ENCODE results near the gene OMA1.
"Not testable (repeated sequence)": the region's sequence is repeated elsewhere in the genome, so short reads cannot be mapped to it uniquely, and the experiment has no call there.

The OMA1 gene

DNA sequence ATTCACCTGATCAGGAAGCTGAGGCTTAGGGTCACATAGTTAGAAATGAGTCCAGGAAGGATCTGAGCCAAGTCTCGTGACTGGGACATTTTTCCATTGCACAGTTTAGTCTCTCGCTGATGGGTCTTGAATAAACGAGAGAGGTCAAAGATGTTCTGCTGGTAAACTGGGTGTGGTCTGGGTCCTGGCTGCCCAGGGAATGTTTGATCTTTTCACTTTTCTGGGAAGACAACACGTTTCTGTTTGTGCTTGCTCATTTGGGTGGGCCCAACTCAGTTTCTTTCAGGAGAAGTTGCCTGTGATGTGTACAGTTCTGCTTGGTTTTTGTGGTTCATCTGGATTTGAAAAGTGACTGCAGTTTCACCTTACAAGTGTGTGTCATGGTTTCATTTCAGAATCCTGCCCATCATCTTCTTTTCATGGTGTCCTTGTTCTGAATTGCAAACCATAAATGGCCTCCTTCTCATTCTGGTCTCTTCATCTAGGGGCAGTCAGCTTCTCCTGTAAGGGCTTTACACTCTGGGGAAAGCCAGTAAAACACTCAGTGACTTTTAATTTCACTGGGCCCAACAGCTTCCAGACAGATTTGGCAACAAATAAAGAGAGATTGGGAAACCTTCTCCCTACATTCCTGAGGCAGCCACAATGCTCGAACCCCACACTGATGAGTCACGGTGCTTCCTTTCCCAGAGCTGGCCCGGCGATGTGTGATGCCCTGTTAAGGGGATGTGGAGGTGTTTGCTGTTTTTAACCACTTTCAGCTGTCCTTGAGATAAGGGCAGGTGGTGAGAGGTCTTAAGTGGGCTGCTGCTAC lies 37.8 kb upstream of the OMA1 start:
- Histone ChIP-seq H3K27ac (ENCODE audit: low read depth, low read length, poor library complexity, severe bottlenecking) (no peak overlapping the region), H3K27me3 (ENCODE audit: insufficient read depth, low read length) (no peaks in the 10 kb centered on the region), H3K4me1 (ENCODE audit: insufficient read depth, low read length, severe bottlenecking) (no peaks in the 10 kb centered on the region), H3K9me2 (ENCODE audit: low read depth, low read length) (no peaks in the 10 kb centered on the region), H4K20me1 (ENCODE audit: insufficient read depth, low read length) (no peaks in the 10 kb centered on the region), H3K4me3 (ENCODE audit: low read depth, low read length, poor library complexity, severe bottlenecking) (no peak overlapping the region), H3K36me3 (ENCODE audit: insufficient read depth, low read length) (no peaks in the 10 kb centered on the region), H3K79me2 (ENCODE audit: insufficient read depth, low read length) (no peaks in the 10 kb centered on the region), H2AFZ (ENCODE audit: low read length) (no peak overlapping the region), H3F3A (ENCODE audit: insufficient read depth, low read length) (no peaks in the 10 kb centered on the region), H3K4me2 (ENCODE audit: low read length) (no peak overlapping the region), H3K9ac (ENCODE audit: low read length) (no peak overlapping the region), H3K9me3 (ENCODE audit: low read length) (no peaks in the 10 kb centered on the region)
- no peak for TF ChIP-seq EZH2 (IDR thresholded peaks at IDR 0.05; ENCODE audit: borderline replicate concordance, low read length)
- TF ChIP-seq, protein P1, sequence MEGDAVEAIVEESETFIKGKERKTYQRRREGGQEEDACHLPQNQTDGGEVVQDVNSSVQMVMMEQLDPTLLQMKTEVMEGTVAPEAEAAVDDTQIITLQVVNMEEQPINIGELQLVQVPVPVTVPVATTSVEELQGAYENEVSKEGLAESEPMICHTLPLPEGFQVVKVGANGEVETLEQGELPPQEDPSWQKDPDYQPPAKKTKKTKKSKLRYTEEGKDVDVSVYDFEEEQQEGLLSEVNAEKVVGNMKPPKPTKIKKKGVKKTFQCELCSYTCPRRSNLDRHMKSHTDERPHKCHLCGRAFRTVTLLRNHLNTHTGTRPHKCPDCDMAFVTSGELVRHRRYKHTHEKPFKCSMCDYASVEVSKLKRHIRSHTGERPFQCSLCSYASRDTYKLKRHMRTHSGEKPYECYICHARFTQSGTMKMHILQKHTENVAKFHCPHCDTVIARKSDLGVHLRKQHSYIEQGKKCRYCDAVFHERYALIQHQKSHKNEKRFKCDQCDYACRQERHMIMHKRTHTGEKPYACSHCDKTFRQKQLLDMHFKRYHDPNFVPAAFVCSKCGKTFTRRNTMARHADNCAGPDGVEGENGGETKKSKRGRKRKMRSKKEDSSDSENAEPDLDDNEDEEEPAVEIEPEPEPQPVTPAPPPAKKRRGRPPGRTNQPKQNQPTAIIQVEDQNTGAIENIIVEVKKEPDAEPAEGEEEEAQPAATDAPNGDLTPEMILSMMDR (IDR thresholded peaks at IDR 0.05; ENCODE audit: low read length): no peak

DNA sequence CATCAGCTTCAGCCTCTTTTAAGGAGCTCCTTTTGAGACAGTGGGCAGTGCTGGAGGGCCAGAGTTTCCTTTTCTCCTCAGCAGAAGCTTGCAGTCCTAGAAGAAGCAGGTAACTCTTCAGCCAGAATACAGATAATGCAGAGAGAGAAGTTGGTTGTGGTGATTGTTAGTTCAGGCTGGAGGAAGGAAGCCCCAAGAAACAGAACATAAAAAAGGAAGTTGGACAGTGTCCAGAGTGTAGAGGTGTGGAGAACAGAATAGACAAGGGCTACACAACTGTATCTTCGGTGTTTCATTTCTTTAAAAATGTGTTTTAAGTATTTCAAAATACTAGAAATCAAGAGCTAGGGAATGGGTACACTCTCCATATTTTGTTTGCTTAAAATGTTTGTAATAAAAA lies 37.0 kb upstream of the OMA1 start:
- Histone ChIP-seq H3K27me3 (ENCODE audit: insufficient read depth, low read length) (no peaks in the 10 kb centered on the region), H3K4me2 (ENCODE audit: low read length) (no peak overlapping the region), H3K4me1 (ENCODE audit: insufficient read depth, low read length, severe bottlenecking) (no peaks in the 10 kb centered on the region), H3K36me3 (ENCODE audit: insufficient read depth, low read length) (no peaks in the 10 kb centered on the region), H3K4me3 (ENCODE audit: low read depth, low read length, poor library complexity, severe bottlenecking) (no peak overlapping the region), H3K9me3 (ENCODE audit: low read length) (no peaks in the 10 kb centered on the region), H2AFZ (ENCODE audit: low read length) (no peak overlapping the region), H4K20me1 (ENCODE audit: insufficient read depth, low read length) (no peaks in the 10 kb centered on the region), H3K79me2 (ENCODE audit: insufficient read depth, low read length) (no peaks in the 10 kb centered on the region), H3K27ac (ENCODE audit: low read depth, low read length, poor library complexity, severe bottlenecking) (no peak overlapping the region), H3K9ac (ENCODE audit: low read length) (no peak overlapping the region), H3F3A (ENCODE audit: insufficient read depth, low read length) (no peaks in the 10 kb centered on the region), H3K9me2 (ENCODE audit: low read depth, low read length) (no peaks in the 10 kb centered on the region)
- TF ChIP-seq, protein P1 (IDR thresholded peaks at IDR 0.05; ENCODE audit: low read length): no peak
- TF ChIP-seq EZH2 (IDR thresholded peaks at IDR 0.05; ENCODE audit: borderline replicate concordance, low read length): no peak

DNA sequence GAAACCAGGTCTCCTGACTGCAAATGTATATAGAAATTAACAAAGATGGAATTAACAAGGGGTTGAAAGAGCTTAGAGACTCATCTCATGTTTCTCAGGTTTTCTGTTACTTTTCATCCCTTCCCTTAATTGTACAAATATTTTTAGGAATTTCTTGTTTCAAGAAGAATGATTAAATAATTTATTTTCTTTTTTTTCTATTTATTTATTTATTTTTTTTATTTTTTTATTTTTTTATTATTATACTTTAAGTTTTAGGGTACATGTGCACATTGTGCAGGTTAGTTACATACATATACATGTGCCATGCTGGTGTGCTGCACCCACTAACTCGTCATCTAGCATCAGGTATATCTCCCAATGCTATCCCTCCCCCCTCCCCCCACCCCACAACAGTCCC lies 35.6 kb upstream of the OMA1 start:
- not testable (repeated sequence) for H3K9ac ChIP-seq (ENCODE audit: low read length); H3F3A ChIP-seq (ENCODE audit: insufficient read depth, low read length)

DNA sequence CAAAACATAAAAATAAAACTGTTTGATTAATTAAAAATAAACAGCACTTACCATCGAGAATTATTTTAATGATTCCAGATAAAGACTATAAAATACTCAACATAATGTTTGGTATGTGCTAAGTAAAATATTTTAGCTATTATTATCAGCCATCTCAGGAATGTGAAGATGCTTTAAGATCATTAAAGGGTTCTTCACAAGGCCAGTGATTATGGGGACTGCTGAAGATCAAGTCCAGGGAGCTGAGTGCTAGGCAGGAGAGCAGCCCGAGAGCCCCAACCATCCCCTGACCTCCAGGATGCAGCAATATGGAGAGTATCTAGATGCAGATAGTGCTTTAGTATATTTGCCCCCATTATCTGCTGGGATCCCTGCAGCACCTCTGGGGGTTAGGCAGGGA lies 35.1 kb upstream of the OMA1 start:
- no peaks in the 10 kb centered on the region for H3K9me2 ChIP-seq (ENCODE audit: low read depth, low read length)
- H3K4me2 ChIP-seq (ENCODE audit: low read length): no peak overlapping the region
- no peaks in the 10 kb centered on the region for H3K36me3 ChIP-seq (ENCODE audit: insufficient read depth, low read length)
- H3K9me3 ChIP-seq (ENCODE audit: low read length): no peaks in the 10 kb centered on the region
- H3K79me2 ChIP-seq (ENCODE audit: insufficient read depth, low read length): no peaks in the 10 kb centered on the region
- no peaks in the 10 kb centered on the region for H3K27me3 ChIP-seq (ENCODE audit: insufficient read depth, low read length)
- no peaks in the 10 kb centered on the region for H3F3A ChIP-seq (ENCODE audit: insufficient read depth, low read length)
- no peaks in the 10 kb centered on the region for H3K4me1 ChIP-seq (ENCODE audit: insufficient read depth, low read length, severe bottlenecking)
- H2AFZ ChIP-seq (ENCODE audit: low read length): no peak overlapping the region
- TF ChIP-seq, protein P1 (IDR thresholded peaks at IDR 0.05; ENCODE audit: low read length): no peak
- TF ChIP-seq EZH2 (IDR thresholded peaks at IDR 0.05; ENCODE audit: borderline replicate concordance, low read length): no peak
- H4K20me1 ChIP-seq (ENCODE audit: insufficient read depth, low read length): no peaks in the 10 kb centered on the region
- no peak overlapping the region for H3K27ac ChIP-seq (ENCODE audit: low read depth, low read length, poor library complexity, severe bottlenecking)
- no peak overlapping the region for H3K4me3 ChIP-seq (ENCODE audit: low read depth, low read length, poor library complexity, severe bottlenecking)
- no peak overlapping the region for H3K9ac ChIP-seq (ENCODE audit: low read length)

More for the DNA sequence above, 35.6 kb upstream of the OMA1 start:
- not testable (repeated sequence) for H3K9me3 ChIP-seq (ENCODE audit: low read length); H3K4me1 ChIP-seq (ENCODE audit: insufficient read depth, low read length, severe bottlenecking); H3K4me3 ChIP-seq (ENCODE audit: low read depth, low read length, poor library complexity, severe bottlenecking); H3K79me2 ChIP-seq (ENCODE audit: insufficient read depth, low read length); H3K27ac ChIP-seq (ENCODE audit: low read depth, low read length, poor library complexity, severe bottlenecking); H3K9me2 ChIP-seq (ENCODE audit: low read depth, low read length); H2AFZ ChIP-seq (ENCODE audit: low read length); H4K20me1 ChIP-seq (ENCODE audit: insufficient read depth, low read length); H3K27me3 ChIP-seq (ENCODE audit: insufficient read depth, low read length); H3K4me2 ChIP-seq (ENCODE audit: low read length); H3K36me3 ChIP-seq (ENCODE audit: insufficient read depth, low read length)
